ENCODE data around the gene NTN5.

DNA sequence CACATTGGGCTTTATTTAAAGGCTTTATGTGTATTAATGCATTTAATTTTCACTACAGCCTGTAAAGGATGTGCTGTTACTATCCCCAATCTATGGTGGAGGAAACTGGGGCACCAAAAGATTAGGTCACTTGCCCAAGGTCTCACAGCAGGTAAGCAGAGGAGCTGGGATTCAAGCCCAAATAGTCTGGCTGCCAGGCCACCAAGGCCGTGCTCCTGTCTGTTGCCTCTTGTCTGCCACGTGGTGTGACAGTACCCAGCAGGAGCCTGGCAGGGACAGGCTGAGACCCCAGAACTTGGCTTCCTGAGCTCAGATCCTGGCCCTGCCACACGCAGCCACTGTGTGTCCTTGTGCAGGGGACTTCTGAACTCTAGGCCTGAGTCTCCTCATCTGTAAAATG, 4.5 kb downstream of the NTN5 start:
- TF ChIP-seq YY1 (IDR thresholded peaks at IDR 0.05; ENCODE audit: insufficient read depth, insufficient read length) (no peak), SUZ12 (IDR thresholded peaks at IDR 0.05; ENCODE audit: extremely low read depth, insufficient read depth, insufficient read length) (no peak)

Measured in NT2/D1 (cell line).